RCC 7860 (cell line): ENCODE results near the gene TMPRSS13.
A peak's percentile ranks its signal among the peaks of the same experiment; 100 is the strongest.
"Not testable (repeated sequence)": the region's sequence is repeated elsewhere in the genome, so short reads cannot be mapped to it uniquely, and the experiment has no call there.

Experiments
- DNase-seq: peaks from one replicate; pipeline ENCODE4 v3.0.0-alpha.2; 2015; ENCODE audit warnings: low spot score
- FAIRE-seq: peaks from 2 replicates; lab custom pipeline; 2012; peaks lifted over from hg19 to GRCh38; lab: Jason Lieb, UNC

Gene TMPRSS13

DNA sequence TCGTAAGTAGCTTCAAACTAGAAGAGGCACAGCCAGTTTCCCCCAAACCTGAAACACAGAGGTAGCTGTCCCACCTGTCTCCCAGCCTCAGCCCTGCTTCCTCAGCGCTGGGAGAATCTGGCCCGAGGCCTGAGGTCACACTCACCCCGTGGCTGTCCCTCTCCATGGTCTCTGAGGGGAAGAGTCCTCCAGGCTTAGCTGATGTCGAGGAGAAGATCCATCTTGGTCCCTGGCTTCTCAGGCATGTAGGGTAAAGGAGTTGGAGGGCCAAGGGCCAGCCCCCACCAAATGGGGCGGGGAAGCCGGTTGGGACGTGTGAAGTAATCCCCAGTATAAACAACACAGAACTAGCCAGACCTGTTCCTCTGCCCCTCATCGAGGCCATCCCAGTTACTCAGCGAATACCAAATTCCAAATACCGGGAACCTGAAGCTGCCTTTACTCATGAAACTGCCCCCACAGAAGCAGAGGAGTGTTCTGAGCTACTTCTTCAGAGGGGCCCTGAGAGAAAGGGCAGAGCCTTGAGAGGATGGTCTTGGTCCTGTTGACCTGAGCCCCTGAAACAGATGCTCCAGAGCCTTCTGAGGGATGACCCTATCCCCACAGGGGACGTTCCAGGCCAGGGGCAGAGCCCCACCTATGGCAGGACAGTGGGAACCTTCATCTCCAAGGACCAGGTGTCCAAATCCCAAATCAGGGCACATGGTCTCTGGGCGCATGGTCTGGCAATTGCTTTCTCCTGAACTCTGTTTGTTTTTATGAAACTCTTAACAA, at the start of gene TMPRSS13:
TSS of gene TMPRSS13 (minus strand) at position 261 of the 774 bp plus-strand sequence. CDS start at position 166, 95 bp downstream.
- FAIRE-seq (no peak), DNase-seq (no peak)

DNA sequence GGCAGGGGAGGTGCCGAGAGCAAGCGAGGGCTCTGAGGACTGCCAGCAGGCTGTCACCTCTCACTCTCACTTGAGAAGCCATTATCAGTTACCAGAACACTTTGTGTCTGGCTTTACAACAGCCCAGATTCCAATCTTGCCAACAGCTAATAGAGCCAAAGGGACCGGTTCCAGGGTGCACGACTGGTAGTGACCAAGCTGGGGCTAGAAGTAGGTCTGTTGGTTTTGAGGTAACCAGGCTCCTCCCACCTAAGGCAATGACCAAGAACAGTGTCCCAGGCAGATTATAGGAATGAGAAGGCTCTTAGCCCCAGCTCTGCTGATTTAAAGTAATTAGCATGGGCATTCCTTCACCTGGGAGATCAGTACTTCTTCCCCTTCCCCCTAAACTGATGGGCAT, 49.8 kb upstream of the TMPRSS13 start:
- no peak for FAIRE-seq
- no peak for DNase-seq

DNA sequence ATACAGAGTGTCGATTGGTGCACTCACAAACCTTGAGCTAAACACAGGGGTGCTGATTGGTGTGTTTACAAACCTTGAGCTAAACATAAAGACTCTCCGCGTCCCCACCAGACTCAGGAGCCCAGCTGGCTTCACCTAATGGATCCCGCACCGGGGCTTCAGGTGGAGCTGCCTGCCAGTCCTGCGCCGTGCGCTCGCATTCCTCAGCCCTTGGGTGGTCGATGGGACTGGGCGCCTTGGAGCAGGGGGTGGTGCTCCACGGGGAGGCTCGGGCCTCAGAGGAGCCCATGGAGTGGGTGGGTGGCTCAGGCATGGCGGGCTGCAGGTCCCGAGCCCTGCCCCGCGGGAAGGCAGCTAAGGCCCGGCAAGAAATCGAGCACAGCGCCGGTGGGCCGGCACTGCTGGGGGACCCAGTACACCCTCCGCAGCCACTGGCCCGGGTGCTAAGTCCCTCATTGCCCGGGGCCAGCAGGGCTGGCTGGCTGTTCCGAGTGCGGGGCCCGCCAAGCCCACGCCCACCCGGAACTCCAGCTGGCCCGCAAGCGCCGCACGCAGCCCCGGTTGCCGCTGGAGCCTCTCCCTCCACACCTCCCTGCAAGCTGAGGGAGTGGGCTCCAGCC, 49.2 kb upstream of the TMPRSS13 start:
- not testable (repeated sequence) for DNase-seq, FAIRE-seq

DNA sequence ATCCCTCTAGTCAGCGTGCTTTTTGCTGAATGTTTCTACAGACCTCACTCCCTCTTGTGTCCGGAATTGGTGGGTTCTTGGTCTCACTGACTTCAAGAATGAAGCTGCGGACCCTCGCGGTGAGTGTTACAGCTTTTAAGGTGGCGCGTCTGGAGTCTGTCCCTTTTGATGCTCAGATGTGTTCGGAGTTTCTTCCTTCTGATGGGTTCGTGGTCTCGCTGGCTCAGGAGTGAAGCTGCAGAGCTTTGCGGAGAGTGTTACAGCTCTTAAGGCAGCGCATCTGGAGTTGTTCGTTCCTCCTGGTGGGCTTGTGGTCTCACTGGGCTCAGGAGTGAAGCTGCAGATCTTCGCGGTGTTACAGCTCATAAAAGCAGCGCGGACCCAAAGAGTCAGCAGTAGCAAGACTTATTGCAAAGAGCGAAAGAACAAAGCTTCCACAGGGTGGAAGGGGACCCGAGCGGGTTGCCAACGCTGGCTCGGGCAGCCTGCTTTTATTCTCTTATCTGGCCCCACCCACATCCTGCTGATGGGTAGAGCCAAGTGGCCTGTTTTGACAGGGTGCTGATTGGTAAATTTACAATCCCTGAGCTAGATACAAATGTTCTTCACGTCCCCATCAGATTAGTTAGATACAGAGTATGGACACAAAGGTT, 48.5 kb upstream of the TMPRSS13 start:
- not testable (repeated sequence) for DNase-seq, FAIRE-seq

DNA sequence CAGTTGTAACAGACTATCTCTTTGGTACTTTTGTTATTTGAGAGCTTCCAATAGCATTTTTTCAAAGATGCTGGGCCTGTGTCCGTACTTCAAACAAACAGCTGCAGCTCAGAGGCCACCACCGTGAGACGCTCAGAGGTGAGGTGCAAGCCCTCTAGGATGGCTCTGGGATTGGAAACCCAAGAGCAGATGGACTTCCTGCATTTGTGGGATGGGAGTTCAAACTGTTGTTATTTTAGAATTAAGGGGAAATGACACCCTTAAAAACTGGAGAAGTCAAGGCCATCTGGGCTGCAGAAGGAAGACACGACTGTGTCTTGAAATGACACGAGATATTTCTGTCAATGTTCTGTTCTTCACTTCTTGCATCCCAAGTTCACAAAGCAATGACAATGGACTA, 47.8 kb upstream of the TMPRSS13 start:
- DNase-seq (no peak), FAIRE-seq (no peak)

DNA sequence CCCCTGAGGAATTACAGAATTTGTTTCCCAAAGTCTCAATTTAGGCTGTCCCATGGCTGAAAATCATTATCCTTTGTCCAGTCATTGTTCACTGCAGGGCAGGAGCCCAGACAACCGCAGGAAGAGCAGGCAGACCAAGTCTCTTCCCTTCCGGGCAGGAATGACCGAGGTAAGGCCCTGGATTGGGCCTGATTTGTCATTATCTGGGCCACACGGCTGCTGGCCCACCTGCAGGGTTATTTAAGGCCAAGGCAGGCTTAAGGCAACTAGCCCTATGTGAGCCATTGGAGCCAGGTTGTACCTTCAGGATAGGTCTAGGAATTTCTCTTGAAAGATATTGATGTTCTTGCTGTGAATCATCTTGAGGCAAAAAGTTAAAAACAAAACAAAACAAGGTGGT, 47.2 kb upstream of the TMPRSS13 start:
- FAIRE-seq, result no peak
- DNase-seq, result no peak

DNA sequence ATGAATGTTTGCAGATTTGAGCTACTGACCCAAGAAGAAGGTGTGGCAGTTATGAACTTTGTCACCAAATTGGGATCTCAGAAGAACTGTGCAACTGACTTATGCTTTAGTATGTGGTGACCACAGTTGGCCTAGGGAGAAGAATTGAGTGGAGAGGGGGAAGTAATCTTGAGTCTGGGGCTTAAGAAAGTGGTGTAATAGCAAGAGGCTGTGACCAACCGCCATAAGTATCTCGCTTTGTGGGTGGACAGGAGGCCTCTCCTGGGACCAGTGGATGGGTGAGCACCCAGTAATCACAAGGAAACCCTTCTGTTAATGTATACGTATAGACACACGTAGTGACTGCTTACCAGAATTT, 44.3 kb upstream of the TMPRSS13 start:
- FAIRE-seq (no peak), DNase-seq (no peak)

DNA sequence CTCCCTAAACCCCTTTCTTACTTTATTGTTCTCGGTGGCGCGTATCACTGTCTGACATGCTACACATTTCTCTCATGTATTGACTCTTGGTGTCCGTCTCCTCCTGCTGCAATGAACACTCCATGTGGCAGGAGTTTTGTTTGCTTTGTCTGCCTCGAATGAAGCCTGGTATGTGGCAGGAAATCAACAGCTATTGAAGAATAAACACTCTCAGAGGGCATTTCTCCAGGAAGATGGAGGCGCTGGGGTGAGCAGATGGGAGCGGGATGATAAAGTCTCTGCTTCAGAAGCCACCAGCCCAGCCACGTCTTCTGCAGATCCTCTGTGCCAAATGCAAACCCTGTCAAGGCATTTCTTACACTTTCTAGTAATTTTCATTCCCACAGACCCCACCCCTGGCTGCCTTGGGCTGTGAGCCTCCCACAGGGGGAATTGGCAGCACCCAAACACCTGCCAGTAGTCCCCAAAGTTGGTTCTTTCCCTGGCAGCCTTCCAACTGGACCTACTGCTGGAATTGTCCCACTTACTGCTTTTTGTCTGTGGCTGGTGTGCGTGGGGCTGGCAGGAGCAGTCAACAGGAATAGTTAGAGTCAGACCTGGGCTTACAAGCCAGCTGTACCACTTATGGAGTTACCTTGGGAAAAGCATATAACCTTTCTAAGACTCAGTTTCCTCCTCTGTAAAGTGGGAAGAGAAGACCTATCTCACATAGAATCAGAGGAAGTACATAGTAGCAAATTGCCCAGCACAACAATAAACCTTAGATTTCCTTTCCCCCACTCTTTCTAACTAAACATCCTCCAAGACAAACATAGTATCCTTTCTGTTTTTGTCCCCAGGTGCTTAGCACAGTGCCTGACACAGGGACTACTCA, 43.7 kb upstream of the TMPRSS13 start:
- FAIRE-seq, result no peak
- DNase-seq, result no peak

DNA sequence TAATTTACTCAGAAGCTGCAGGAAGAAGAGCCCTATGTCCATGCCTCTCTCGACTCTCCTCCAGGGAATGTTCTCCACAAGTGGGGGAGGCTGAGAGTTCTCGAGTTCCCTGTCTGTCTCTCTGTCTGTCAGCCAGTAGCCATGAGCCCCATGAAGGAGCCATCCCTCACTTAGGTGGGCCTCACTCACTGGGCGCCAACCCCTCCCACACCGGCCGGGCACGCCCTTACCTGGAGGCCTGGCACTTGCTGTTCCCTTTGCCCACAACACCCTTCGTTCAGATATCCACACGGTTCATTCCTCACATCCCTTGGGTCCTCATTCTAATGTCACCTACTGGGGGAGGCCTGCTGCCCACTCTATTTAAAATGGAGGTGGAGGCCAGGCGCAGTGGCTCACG, 42.8 kb upstream of the TMPRSS13 start:
- FAIRE-seq, result no peak
- DNase-seq, result no peak

DNA sequence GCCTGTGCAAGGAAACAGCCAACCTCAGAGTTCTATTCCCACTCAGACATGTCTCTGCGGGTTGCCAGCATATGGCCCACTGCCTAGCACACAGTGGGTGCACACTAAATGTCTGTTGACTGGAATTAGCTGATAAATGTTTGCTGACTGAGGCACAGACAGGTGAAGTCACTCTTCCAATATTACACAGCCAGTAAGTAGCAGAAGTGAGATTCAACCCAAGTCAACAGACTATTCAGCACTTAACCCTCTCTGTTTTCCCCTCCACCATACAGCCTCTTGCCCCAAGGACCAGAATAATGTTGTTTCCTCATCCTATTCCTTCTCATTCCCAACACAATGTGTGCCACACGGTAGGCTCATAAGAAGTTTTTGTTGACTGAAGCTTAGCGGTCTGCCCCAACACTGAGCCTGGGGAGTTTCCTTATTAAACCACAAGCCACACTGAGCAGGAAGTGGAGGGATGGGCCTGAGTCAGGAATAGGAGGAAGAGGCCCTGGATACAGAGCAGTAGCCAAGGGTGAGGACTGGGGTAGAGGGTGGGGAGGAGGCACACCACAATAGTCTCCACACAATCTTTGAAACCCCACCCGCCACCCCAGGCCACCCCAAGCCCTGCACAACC, 41.3 kb upstream of the TMPRSS13 start:
- FAIRE-seq (peak; percentile 55), DNase-seq (peak; percentile 35)

DNA sequence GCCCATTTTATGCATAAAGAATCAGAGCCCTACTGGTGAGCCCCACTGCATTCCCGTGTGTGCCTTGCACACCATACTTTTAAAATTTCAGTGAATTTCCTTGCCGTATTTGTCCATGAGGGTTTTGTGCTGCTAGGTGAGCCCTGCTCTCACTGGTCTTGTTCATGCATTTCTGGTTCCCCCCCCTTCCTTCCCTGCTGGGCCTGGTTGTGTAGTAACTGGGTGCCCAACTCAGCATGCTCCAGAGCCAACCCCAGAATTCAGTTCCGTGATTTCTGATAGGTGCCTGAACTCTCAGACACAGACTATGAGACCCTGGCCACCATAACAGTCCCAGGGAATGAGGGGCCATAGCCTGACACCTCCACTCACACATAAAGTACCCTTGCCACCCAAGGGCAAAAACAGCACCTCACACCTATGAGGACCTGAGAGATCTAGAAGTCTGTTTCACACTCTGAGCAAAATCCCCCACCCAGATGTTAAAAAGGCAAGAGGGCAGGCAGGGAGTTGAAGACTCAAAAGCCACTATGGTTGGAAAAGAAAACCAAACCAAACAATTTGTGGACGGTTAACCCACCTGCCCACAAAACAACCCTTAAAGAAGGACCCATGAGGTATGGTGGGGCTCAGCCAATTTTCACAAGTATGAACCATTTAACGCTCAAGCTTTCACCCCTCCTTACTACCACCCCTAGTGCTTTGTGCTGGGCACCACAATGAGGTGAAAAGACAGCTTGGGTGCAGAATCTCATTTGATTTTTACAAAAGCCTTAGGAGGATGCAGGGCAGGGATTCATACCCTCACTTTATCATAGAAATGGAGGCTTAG, 40.2 kb upstream of the TMPRSS13 start:
- no peak for DNase-seq
- no peak for FAIRE-seq

DNA sequence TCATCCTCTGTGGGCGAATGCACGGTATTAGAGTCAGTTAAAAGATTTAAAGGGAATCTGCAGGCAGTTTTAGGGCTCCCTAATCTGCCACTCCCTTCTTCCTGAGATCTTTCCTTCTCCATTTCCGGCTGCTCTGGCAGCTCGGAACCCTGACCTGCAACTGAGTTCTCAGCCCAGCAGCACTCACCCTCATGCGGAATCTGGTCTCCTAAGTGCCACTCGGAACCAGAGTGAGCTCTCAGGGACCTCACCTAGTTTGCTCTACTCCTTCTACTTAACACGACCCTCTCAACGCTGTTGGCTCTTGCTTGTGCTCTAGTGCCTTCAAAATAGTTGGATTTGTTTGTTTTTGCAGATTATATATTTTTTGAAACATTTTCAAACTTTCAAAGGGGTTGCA, 37.7 kb upstream of the TMPRSS13 start:
- no peak for DNase-seq
- FAIRE-seq, result no peak

DNA sequence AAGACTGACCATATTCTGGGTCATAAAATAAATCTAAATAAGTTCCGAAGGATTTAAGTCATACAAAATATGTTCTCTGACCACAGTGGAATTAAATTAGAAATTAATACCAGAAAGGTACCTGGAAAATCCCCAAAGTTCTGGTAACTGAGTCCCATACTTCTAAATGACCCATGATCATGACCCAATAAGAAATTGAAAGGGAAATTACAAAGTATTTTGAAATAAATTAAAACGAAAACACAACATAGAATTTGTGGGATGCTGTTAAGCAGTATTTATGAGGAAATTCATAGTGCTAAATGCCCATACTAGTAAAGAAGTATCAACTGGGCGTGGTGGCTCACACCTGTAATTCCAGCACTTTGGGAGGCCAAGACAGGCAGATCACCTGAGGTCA, 33.6 kb upstream of the TMPRSS13 start:
- no peak for FAIRE-seq
- no peak for DNase-seq

DNA sequence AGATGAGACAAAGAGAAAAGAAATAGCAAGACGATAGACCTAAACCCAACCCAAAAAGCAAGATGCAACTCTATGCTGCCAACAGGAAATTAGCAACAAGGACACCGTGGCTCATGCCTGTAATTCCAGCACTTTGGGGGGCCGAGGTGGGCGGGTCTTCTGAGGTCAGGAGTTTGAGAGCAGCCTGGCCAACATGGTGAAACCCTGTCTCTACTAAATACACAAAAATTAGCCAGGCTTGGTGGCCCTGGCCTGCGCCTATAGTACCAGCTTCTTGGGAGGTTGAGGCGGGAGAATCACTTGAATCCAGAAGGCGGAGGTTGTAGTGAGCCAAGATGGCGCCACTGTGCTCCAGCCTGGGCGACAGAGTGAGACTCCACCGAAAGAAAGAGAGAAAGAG, 32.7 kb upstream of the TMPRSS13 start:
- no peak for FAIRE-seq
- DNase-seq, result no peak

DNA sequence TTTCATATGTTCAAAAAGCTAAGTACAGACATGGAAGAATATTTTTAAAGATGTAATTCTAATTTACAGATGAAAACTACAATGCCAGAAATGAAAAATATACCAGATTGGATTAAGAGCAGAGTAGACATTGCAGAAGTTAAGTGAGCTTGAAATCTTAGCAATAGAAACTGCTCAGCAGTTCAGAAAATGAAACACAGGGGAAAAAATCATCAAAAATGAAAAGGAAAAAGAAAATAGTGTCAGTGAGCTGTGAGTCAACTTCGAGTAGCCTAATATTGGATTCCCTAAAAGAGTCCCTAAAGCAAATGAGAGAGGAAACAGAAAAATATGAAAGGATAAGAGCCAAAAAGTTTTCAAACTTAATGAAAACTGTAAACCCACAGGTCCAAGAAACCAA, 31.2 kb upstream of the TMPRSS13 start:
- DNase-seq (no peak), FAIRE-seq (no peak)

DNA sequence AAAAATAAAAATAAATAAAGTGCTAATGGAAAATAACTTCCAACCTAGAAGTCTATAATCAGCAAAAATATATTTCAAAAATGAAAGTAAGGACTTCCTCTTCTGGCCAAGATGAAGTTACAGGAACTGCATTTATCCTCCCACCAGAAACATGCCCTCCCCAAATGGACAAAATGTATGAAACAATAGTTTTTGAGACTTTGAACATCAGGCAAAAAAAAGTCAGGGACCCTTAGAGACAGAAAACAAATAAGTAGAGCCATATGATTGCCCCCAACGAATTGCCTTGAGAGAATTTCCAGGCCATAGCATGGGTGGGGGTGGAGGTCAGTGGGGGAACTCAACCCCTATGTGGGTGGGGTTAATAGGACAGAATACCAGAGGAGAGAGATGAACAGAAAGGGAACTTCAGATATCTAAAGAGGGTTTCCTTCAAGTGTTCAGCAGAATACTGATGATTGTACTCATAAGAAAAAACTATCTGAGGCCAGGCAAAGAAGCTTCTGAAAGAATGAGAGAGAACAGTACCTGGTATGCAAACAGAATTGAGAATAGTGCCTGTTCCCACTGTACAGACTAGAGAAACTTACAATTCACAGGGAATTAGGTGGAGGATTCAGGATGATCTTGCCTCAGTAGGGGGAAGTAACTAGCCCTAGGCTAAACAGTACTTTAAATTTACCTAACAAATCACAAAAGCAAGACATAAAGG, 30.4 kb upstream of the TMPRSS13 start:
- FAIRE-seq (no peak), DNase-seq (no peak)

DNA sequence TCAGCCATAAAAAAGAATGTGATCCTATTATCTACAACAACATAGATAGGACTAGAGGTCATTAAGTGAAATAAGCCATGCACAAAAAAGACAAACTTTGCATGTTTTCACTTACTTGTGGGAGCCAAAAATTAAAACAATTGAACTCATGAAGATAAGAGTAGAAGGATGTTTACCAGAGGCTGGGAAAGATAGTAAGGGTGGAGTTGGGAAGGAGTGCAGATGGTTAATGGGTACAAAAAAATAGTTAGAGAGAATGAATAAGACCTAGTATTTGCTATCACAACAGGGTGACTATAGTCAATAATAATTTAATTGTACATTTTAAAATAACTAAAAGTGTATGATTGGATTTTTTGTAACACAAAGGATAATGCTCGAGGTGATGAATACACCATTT, 29.7 kb upstream of the TMPRSS13 start:
- FAIRE-seq (no peak), DNase-seq (no peak)

DNA sequence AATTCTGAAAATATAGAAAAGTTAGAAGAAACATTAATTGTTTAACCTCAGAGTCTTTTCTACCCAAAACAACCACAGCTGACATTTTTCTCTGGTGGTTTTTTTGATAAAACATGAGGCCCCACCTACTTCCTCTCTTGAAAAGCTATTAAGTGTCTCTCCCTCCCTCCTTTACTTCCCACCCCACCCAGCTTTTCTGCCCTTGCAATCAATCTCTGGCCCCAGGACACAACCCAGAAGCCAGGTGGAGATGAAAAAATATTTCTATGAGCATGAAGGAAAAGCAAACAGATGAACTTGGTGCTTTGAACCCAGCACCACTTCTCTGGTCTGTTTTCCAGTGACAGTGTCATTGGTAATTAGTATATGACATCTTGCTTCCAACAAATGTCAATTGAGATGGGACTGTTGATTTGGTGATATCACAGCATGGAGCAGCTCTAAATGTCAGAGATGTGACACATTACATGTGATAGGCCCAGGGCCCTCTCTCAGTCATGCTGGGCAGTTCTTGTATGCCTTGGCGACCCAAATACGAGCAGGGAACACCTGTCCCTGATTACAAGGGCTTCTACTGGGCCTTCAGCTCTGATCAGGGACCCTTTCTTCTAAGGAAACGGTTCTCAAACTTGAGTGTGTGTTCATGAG, 23.9 kb upstream of the TMPRSS13 start:
- FAIRE-seq (no peak), DNase-seq (no peak)
